OCI-M2 (cell line): ENCODE data around the gene BLOC1S3.

Experiments
- DNase-seq: peaks from one replicate; lab custom pipeline; 2025; ENCODE audit not compliant: unreplicated experiment; lab: John Stamatoyannopoulos, UW

The BLOC1S3 gene

GRCh38 chr19:45178262-45179071 lies at the start of gene BLOC1S3:
TSS of gene BLOC1S3 (plus strand) at chr19:45178784. CDS start at chr19:45179297, 513 bp downstream.
- DNase-seq, result peak; percentile 98

DNA sequence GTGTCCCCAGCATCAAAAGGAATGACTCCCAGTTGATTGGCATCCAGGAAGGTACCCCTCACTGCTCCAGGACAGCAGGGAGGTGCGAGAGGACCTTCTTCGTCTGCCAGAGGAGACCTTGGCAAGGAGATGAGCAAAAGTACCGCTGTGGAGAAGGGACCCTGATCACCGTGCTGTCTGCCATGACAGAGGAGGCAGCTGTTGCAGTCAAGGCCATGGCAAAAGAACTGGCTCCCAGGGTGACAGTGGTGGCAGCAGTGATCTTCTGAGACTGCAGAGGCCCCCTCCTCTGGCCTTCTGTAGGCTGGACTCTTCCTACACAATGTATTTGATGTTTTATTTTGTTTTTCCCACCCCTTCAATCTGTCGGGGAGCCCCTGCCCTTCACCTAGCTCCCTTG lies 49.8 kb upstream of the BLOC1S3 start:
- no peak for DNase-seq

- no peak for DNase-seq
These were observed 48.3 kb upstream of the BLOC1S3 start for GRCh38 chr19:45130236-45130635.

DNA sequence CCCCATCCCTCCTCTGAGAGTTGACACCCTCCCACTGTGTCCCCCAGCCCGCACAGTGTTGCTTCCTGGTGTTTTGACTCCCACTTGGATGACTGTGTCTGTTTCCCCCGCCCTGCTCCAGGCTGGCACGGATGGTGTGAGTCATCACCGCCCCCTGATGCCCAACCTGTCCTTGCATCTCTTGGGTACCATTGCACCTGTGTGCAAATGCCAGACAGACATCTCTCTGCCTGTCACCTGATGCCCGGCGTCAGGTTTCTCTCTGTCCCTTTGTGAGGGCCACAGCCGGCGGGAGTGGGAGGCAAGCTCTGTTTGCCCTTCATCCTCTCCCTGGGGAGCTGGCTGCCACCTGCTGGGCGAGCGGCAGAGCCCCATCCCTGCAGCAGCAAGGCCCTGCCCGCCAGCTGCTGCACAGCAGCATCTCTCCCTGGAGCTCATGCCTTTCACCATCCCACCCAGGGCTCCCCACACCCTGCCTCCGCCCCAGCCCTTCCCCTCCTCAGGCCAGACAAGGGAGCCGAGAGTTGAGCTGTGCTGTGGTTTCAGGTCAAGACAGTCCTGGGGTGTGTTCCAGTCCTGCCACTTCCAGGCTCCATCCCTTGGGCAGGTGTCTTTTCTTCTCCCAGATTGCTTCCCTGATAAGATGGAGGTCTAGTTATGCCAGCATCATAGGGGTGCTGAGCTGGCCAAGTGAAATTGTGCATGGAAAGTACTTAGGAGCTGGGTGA lies 47.5 kb upstream of the BLOC1S3 start:
- no peak for DNase-seq

DNA sequence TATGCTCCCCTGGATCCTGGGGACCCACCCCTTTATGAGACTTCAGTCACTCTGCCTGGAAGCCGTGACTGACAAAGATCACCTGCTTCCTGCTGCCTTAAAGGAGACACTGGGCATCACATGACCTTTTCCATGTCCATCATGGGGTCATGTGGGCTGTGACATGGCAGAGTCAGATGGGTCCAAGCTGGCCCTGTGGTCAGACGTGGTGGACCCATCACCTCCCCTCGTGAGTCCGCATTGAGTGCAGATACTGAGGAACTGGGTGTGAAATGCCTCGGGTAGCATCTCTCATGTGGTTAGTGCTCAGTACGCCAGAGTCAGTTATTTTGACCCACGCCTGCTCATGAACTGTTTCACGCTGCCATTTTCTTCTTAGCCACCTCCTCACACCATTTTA lies 44.9 kb upstream of the BLOC1S3 start:
- DNase-seq, result no peak

- no peak for DNase-seq
These were observed 43.3 kb upstream of the BLOC1S3 start for GRCh38 chr19:45135176-45135885.

DNA sequence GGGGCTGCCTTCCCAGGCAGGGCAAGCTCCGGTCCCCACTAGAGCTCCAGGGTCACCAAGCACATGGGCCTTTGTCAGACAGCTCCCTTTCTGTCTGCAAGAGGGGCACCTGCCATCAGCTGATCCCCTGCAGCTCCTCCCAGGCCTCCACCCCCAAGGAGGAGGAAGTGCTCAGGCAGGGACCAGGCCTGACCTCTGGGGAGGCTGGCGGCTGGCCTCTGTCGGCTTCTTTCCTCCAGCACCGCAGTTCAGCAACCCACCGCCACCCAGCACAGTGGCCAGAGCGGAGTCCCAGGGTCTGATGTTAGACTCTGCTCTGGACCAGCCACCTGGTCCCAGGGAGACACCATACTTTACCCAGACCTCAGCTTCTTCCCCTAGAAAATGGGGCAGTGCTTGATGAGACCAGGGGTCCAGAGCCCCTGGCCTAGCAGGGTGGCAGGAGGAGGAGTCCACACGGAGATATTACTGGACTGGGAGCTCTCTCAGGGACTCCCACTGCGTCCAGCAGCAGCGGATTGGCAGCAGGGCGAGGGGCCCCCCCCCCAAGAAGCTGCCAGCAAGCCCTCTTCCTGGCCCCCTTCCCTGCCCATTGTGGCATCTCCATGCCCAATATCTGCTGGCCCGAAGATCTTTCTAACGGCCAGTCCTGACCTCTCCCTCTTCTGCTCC lies 41.9 kb upstream of the BLOC1S3 start:
- DNase-seq, result no peak

GRCh38 chr19:45137179-45137761 lies 41.3 kb upstream of the BLOC1S3 start:
- no peak for DNase-seq

- no peak for DNase-seq
These were observed 40.3 kb upstream of the BLOC1S3 start for GRCh38 chr19:45138303-45138751.

DNA sequence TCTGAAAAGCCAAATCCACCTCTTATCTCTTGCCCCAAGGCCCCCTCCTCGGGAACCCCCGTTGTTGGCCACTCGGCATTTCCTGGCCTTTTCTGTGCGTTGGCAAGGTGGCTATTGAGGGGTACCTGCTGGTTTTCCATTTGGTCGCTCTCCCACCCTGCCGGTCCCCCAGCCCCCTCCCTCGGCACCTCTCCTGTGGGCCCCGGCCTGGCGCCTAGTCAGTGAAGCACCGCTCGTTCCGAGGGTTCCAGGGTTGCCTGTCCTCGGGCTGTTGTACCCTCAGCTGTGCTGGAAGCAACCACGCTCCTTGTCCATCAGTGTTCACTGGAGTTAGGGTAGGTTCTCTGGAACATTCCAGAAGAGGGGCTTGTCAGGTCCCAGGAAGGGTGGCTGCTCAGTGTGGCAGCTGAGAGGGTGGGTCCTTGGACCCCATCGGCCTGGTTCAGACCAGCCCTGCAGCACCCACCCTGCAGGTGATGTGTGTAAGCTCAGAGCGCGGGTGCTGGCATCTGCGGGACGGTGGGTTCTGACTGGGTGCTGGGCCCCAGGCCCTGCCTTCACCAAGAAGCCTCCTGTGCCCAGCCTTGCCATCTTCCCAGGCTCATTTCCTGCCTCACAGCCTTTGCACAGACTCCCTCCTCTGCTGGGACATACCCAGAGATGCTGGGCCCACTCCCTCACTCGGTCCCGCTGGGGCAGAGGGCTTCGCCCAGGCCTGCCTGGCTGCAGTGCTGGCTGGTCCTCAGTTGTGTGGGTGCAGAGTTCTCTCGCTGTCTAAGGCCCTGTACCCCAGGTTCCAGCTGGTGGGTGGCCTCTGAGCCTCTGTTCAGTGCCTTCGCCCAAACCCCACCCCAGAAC lies 39.1 kb upstream of the BLOC1S3 start:
- DNase-seq, result no peak

GRCh38 chr19:45140144-45140503 lies 38.5 kb upstream of the BLOC1S3 start:
- no peak for DNase-seq

DNA sequence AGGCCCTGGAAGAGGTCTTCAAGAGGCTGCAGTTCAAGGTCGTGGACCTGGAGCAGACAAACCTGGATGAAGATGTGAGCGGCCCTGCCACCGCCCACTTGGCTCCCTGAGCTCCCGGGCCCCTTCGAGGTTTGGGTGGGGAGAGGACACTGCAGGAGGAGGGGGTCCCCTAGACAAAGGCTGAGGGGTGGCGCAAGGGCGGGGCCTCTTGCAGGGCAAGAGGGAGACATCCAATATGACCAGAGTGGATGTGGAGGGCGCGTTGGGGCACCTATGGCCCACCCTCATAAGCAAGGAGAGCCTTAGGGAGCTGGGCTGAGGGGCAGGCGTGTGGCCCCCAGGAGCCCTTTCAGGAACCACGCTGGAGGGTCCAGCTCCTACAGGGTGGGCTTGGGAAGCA lies 38.1 kb upstream of the BLOC1S3 start:
- no peak for DNase-seq

- DNase-seq, result no peak
These were observed 37.2 kb upstream of the BLOC1S3 start for GRCh38 chr19:45141203-45141900.

DNA sequence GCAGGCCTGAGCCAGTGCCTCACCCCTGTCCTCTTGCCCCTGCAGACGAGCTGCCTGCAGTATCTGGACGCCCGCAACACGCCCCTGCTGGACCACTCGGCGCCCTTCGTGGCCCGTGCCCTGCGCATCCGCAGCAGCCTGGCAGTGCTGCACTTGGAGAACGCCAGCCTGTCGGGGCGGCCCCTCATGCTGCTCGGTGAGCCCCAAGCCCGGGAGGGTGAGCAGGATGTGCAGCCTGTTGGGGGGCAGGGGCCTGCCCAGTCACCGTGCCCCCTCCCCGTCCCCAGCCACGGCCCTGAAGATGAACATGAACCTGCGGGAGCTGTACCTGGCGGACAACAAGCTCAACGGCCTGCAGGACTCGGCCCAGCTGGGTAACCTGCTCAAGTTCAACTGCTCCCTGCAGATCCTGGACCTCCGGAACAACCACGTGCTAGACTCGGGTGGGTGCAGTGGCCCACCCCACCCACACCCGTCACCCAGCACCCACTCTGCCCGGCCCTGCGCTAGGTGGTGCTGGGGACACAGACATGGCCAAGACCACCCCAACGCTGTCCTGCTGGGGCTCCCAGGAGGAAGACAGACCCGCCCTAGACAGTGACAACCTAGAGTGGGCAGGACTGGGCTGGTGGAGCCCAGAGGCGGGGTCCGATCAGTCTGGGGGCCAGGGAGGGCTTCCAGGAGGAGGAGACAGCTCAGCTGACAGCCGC lies 36.4 kb upstream of the BLOC1S3 start:
- no peak for DNase-seq

- no peak for DNase-seq
These were observed 35.9 kb upstream of the BLOC1S3 start for GRCh38 chr19:45142726-45143110.

DNA sequence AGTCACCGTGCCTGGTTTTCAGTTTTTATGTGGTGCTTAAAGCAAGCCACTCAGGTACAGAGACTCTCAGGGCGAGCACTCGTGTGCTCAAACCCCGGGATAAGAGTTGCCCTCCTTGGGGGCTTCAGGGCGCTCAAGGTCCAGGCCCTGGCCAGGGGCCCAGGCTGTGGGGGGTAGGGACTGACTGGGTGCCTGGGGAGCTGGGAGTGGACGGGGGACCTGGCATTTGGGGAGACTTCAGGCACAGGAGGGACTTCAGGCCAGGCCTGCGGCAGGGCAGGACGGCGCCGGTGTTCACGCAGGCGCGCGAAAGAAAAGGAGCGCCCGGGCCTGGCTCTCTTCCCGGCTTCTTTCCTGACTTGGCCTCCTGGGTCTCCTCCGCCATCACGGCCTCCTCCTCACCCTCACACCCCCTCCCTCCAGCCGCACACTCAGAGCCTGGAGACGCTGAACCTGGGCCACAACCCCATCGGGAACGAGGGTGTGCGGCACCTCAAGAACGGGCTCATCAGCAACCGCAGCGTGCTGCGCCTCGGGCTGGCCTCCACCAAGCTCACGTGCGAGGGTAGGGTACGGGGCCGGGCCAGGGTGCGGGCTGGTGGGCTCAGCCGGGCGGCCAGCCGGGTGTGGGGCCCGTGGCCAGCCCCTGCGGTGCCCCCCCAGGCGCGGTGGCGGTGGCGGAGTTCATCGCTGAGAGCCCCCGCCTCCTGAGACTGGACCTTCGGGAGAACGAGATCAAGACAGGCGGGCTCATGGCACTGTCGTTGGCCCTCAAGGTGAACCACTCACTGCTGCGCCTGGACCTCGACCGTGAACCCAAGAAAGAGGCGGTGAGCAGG lies 33.9 kb upstream of the BLOC1S3 start:
- DNase-seq, result no peak

DNA sequence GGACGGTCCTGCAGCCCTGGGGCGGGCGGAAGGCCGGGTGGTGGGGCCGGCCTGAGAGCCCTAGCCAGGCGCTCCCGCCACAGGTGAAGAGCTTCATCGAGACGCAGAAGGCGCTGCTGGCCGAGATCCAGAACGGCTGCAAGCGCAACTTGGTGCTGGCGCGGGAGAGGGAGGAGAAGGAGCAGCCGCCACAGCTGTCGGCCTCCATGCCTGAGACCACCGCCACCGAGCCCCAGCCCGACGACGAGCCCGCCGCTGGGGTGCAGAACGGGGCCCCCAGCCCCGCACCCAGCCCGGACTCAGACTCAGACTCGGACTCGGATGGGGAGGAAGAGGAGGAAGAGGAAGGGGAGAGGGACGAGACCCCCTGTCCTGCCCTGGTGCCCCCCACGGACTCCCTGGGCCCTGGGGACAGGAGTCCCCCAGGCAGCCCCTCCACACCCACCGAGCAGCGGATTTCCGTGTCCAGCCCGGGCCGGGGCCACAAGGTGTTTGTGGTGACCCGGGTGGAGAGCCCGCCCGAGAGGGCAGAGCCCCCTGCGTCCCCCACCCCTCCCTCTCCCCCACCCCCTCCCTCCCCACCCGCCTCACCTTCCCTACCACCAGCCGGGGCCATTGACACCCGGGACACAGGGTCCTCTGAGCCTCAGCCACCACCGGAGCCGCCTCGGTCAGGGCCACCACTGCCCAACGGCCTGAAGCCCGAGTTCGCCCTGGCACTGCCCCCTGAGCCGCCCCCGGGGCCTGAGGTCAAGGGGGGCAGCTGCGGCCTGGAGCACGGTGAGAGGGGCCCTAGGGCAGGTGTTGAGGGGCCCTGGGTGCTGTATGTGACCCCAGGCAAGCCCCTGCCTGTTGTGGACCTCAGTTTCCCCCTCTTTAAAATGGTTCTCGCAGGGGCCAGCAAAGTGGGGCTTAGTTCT lies 33.1 kb upstream of the BLOC1S3 start:
- DNase-seq, result no peak
